Testis (tissue), 3 donors: Measurements from ENCODE around the gene FRMD1. TPM values are rescaled to one million over a fixed set of nuclear protein-coding genes. Genes with fewer than 3 reads are reported as not detected.

ENCODE experiments used
- DNase-seq: peaks from one replicate; pipeline ENCODE4 v3.0.0-alpha.2; 2019
- H3K27ac ChIP-seq, 2 donors: fragments of 200-600 bp; sonication (generic); one replicate each; pipeline ENCODE4 v1.5.1; 2019
- H3K27me3 ChIP-seq: fragments of 200-600 bp; sonication (generic); one replicate; pipeline ENCODE4 v1.5.1; 2019
- H3K36me3 ChIP-seq: fragments of 200-600 bp; sonication (generic); one replicate; pipeline ENCODE4 v1.5.1; 2017; ENCODE audit warnings: low read depth; ENCODE audit errors: missing control alignments
- H3K4me1 ChIP-seq: fragments of 200-600 bp; sonication (generic); one replicate; pipeline ENCODE4 v1.5.1; 2019
- H3K4me3 ChIP-seq, 2 donors: fragments of 200-600 bp; sonication (generic); one replicate each; pipeline ENCODE4 v1.5.1; 2017 to 2019
- H3K9me3 ChIP-seq: fragments of 200-600 bp; sonication (generic); one replicate; pipeline ENCODE4 v1.5.1; 2017
- CTCF ChIP-seq, 3 experiments: fragments of 450-650 bp in 2 of 3; fragments of 200-600 bp in 1 of 3; sonication (generic) in 1 of 3; IDR thresholded peaks; one replicate each; pipeline ENCODE4 v1.5.1; 2016 to 2019; ENCODE audit warnings: antibody characterized with exemption in 3 of 3, mild to moderate bottlenecking in 2 of 3, moderate library complexity in 1 of 3
- POLR2A ChIP-seq: fragments of 450-650 bp; IDR thresholded peaks from one replicate; pipeline ENCODE4 v1.6.1; 2017; ENCODE audit warnings: antibody characterized with exemption, mild to moderate bottlenecking, moderate library complexity
- WGBS, 2 donors: methylation state at CpG; one replicate each; pipeline ENCODE4 v1.1.5; 2018; 5-methylcytosine and 5-hydroxymethylcytosine counted together
- intact Hi-C: fragments of 100-400 bp; cut with DNase I; formaldehyde crosslinking; loops from one replicate; pipeline ENCODE4 v1.15.1; 2023; ENCODE audit warnings: low total_unique reads
- polyA plus RNA-seq: library from polyadenylated mRNA; stranded (reverse); fragments of 350-450 nt; fragmentation: Illumina TruSeq; extraction: RNeasy Lipid Tissue Mini Kit (QIAGEN cat#74804); gene quantifications from one replicate; pipeline ENCODE4 v1.2.3, GENCODE V29; 2014; ENCODE audit warnings: low read depth, low replicate concordance; ENCODE audit not compliant: insufficient read depth
- total RNA-seq, 2 donors: library from RNA; depleted of rRNA; stranded (reverse); fragments of >200 nt; gene quantifications; one replicate each; pipeline ENCODE4 v1.2.3, GENCODE V29; 2016

Gene FRMD1
- total and polyA plus RNA-seq, 3 donors from 2014 or later: 7.2 to 13.5 (median 8.0) TPM

GRCh38 chr6:168009331-168009730, 69.7 kb downstream of the FRMD1 start:
- no peak overlapping the region for H3K27ac ChIP-seq
- DNase-seq: no peak
- no peak overlapping the region for H3K4me3 ChIP-seq
- intact Hi-C loops: no loop called here
- no peaks in the 10 kb centered on the region for H3K4me1 ChIP-seq
- H3K36me3 ChIP-seq: no peaks in the 10 kb centered on the region
- no peaks in the 10 kb centered on the region for H3K27me3 ChIP-seq
- TF ChIP-seq CTCF (IDR thresholded peaks at IDR 0.05) (no peak), POLR2A (no peak)
- WGBS, 2 donors: 93 to 94% methylated on average over 3 of the region's 3 CpGs
- no peaks in the 10 kb centered on the region for H3K9me3 ChIP-seq

GRCh38 chr6:168007592-168008338, 71.2 kb downstream of the FRMD1 start:
- no peak for DNase-seq
- Histone ChIP-seq H3K27me3 (no peaks in the 10 kb centered on the region), H3K36me3 (no peaks in the 10 kb centered on the region), H3K9me3 (no peaks in the 10 kb centered on the region), H3K4me1 (no peaks in the 10 kb centered on the region), H3K4me3 (no peak overlapping the region), H3K27ac (no peak overlapping the region)
- WGBS, 2 donors: 54 to 56% methylated on average over 3 of the region's 3 CpGs
- TF ChIP-seq POLR2A (no peak), CTCF (IDR thresholded peaks at IDR 0.05) (no peak)
- intact Hi-C loops: no loop called here

GRCh38 chr6:168005796-168006195, 73.2 kb downstream of the FRMD1 start:
- no peaks in the 10 kb centered on the region for H3K9me3 ChIP-seq
- no peaks in the 10 kb centered on the region for H3K36me3 ChIP-seq
- no peaks in the 10 kb centered on the region for H3K4me1 ChIP-seq
- intact Hi-C loops: no loop called here
- TF ChIP-seq CTCF (IDR thresholded peaks at IDR 0.05): no peak
- TF ChIP-seq POLR2A: no peak
- WGBS, 2 donors: 81 to 93% methylated on average over 6 of the region's 6 CpGs
- DNase-seq: no peak
- no peaks in the 10 kb centered on the region for H3K27me3 ChIP-seq
- no peak overlapping the region for H3K4me3 ChIP-seq
- H3K27ac ChIP-seq: no peak overlapping the region

- Histone ChIP-seq H3K36me3 (no peaks in the 10 kb centered on the region), H3K4me3 (no peak overlapping the region), H3K4me1 (no peaks in the 10 kb centered on the region), H3K27me3 (no peaks in the 10 kb centered on the region), H3K27ac (no peak overlapping the region), H3K9me3 (no peaks in the 10 kb centered on the region)
- DNase-seq: no peak
- WGBS, 2 donors: 89 to 94% methylated on average over 10 to 11 of the region's 11 CpGs
- intact Hi-C loops: no loop called here
- TF ChIP-seq CTCF (IDR thresholded peaks at IDR 0.05): no peak
- no peak for TF ChIP-seq POLR2A
Observed at GRCh38 chr6:168004945-168005344, 74.1 kb downstream of the FRMD1 start.

GRCh38 chr6:168004023-168004422, 75.0 kb downstream of the FRMD1 start:
- H3K36me3 ChIP-seq: no peaks in the 10 kb centered on the region
- no peaks in the 10 kb centered on the region for H3K4me1 ChIP-seq
- no peaks in the 10 kb centered on the region for H3K27me3 ChIP-seq
- intact Hi-C loops: no loop called here
- no peak for DNase-seq
- TF ChIP-seq CTCF (IDR thresholded peaks at IDR 0.05): no peak
- TF ChIP-seq POLR2A: no peak
- H3K9me3 ChIP-seq: no peaks in the 10 kb centered on the region
- no peak overlapping the region for H3K27ac ChIP-seq
- no peak overlapping the region for H3K4me3 ChIP-seq
- WGBS, 2 donors: 85 to 86% methylated on average over 7 of the region's 7 CpGs
